Fibroblast of peridontal ligament (primary cell): Measurements from ENCODE around the gene PPFIBP2.
A peak's percentile ranks its signal among the peaks of the same experiment; 100 is the strongest.

Source experiments
- DNase-seq: peaks from one replicate; pipeline ENCODE4 v3.0.0-alpha.2; 2010; ENCODE audit errors: extremely low read depth

The PPFIBP2 gene

DNA sequence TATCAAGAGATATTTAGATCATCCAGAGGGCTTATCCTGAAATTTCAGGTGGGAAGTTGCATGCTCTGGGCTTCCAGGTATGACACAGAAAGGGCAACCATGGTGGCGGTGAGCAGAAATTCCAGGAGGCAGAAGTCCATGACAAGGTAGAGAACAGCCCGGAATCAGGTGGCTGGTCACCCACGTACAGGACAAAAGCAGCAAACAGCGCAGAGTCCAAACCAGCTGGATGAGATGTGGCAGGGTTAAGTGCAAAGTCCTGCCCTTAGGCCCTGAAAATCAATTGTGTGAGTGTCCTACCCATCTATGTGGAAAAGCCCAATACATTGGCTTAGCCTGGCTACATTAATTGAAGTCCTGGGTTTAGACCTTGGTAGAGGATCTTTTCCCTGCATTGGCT lies 11.6 kb downstream of the PPFIBP2 start:
- no peak for DNase-seq

GRCh38 chr11:7527029-7527428 lies 13.2 kb downstream of the PPFIBP2 start:
- no peak for DNase-seq

- no peak for DNase-seq
Measured at GRCh38 chr11:7528514-7529049, 14.8 kb downstream of the PPFIBP2 start.

GRCh38 chr11:7530013-7530640 lies 16.3 kb downstream of the PPFIBP2 start:
- DNase-seq: no peak

DNA sequence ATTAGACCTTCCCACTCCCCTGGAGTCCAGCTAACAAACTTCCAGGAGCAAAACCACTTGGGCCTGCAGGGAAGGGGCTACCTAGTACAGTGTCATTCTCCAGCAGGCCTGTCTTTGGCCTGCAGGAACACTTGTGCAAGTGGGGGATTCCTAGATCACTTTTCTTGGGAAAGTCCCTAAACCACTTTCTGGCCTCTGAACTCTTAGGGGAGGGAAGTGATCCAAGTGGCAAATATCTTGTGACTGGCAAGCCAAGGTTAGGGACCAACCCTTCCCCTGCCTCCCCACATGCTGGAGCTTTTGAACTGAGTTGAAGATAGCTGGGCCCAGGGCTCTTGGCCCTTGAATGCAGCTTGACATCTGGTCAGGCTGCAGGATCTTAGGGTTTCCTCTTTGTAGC lies 17.2 kb downstream of the PPFIBP2 start:
- no peak for DNase-seq

DNA sequence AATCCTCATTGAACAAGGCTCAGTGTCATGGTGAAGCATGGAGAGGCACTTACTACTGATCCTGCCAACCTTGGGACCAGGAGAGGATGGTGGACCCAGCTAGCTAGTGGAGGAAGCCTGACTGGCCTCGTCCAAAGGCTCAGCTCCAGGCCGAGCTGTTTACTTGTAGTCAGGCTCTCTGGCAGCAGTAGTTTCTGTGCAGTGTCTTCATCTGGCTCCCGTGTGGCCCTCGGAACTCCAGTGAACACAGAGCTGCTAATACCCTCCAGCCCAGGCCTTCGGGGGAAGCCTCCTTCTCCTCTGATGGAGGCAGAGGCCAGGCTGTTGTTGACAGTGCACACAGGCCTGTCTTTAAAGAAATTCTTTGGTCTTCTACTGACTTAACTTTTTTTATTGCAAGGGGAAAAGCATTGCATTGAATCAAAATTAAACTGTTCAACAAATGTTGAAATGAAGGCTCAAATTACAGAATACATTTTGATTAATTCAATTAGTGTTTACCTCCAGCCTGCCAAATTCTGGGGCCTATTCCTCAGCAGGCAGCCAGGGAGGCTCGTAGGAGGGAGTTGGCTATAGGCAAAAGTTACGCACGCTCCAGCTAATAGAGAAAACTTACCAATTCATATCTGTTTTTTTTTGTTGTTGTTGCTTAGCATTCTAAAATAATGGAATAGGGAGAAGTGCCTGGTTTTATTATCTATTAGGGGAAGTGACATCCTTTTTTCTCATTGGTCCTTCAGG lies 18.8 kb downstream of the PPFIBP2 start:
- DNase-seq: no peak

DNA sequence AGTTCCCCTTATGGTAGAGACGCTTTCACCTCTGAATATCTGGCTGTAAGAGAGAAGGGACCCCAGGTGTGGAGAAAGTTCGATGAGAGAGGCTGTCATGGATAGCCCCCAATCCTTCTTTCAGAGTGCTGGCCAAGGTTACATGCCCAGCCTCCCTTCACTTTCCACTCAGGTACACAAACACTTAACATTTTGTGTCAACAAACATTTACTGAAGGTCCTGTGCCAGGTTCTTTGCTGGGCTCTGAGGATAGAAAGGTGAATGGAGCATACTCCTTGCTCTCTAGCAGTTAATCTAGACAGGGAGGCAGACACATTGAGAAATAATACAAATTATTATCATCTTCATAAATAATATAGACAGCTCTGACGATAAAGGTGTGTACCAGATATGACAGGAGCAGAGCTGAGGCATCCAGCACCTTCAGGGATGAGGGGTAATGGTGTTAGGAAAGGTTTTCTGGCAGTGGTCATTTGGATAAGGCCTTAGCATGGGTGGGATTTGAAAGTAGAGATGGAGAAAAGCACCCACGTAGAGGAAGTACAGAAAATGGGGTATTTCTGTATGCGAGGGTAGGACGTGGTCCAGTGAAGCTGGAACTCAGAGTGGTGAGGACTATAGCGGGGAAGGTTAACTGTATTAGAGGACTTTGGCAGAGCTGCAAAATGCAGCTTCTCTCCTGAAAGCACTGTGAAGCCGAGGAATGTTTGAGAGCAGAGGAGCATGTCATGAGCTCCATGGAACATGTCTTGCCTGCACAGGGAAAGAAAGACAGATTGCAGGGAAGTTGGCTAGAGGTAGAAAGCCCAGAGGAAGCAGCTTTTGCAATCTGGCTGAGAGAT lies 19.6 kb downstream of the PPFIBP2 start:
- no peak for DNase-seq

GRCh38 chr11:7534042-7534378 lies 20.2 kb downstream of the PPFIBP2 start:
- DNase-seq: no peak

- no peak for DNase-seq
Measured at GRCh38 chr11:7536100-7536499, 22.3 kb downstream of the PPFIBP2 start.

DNA sequence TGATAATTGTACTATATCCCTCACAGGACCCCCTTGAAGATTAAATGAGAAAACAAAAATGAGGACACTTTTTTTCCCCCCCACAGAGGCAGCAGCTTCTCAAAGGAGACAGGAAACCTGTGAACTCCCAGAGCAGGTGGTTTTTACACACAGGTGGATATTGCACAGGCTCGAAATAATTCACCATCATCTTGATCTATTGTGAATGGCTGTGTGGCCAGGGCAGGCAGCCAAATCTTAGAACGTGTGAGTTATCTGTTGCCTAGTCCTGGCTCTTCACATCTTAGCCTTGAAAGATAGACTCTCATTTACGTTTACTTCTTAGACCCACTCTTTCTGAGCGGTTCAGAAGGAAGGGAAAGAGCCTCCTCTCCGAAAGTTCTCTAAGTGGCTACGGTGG lies 23.5 kb downstream of the PPFIBP2 start:
- DNase-seq: no peak

GRCh38 chr11:7538031-7538430 lies 24.2 kb downstream of the PPFIBP2 start:
- DNase-seq: peak; percentile 26

- peak; percentile 60 for DNase-seq
Measured at GRCh38 chr11:7538466-7539454, 25.0 kb downstream of the PPFIBP2 start.

DNA sequence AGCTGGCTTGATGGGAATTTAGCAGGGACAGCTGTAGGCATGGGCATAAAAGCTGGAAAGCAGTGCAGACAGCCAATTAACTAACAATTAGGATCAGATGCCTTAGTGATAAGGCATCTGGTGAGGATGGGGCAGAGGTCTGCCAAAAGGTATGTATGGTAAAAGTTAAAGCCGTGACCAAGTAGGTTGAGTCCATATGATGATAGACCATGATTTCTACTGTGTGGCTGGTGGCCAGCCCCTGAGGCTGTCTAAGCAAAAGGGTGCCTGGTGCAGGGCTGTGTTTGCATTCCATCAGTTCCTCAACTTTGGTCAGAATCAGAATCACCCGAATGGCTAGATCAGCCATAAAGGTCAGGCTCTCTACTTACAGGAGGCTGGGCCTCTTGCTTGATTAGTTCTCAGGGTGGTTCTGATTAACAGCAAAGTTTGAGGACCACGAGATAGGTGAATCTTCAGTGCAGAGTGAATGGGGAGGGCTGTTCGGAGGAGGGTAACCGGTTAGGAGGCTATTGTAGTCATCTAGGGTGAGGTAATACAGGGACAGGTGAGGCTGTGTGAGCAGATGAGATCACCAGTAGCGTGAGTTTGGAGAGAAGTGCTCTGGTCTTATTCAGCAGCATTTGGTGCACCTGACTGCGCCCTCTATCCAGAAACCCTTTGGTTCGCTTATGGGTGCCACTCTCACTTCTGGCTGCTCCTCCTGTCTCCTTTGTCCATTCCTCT lies 27.2 kb downstream of the PPFIBP2 start:
- DNase-seq: no peak

GRCh38 chr11:7543302-7543701 lies 29.5 kb downstream of the PPFIBP2 start:
- DNase-seq: no peak

DNA sequence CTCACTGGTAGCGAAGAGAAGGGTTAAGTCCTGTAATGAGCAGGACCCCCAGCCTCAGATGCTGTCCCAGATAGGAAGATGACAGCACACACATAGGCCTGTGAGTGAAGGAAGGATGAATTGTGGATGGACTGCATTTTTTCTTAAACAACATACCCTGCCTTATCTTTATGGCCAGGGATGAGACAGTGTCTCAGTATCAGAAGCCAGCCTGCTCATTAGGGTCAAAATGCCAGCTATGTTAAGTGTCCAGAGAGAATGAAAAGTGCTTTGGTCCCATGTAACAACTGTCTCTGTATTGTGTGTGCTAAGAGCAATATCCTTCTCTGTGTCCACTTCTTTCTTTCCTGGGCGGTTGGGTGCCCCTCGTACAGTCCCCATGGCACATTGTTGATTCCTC lies 30.2 kb downstream of the PPFIBP2 start:
- DNase-seq: no peak

DNA sequence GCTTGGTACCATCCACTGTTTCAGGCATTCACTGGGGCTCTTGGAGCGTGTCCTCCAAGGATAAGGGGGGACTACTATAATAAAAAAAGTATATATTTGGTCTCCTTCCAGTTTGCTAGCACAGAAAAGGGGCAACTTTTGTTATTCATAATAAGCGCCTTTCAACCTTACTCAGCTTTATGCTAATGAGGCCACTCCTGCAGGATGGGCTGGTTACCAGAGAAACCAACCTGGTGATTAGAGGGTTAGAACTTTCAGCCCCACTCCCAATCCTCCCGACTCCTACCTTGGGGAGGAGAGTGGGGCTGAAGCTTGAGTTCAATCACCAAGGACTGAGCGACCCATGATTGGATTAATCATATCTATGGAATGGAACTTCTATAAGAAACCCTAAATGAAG lies 31.8 kb downstream of the PPFIBP2 start:
- no peak for DNase-seq

GRCh38 chr11:7546324-7546791 lies 32.6 kb downstream of the PPFIBP2 start:
- DNase-seq: no peak

- no peak for DNase-seq
Measured at GRCh38 chr11:7547687-7548086, 33.9 kb downstream of the PPFIBP2 start.

- no peak for DNase-seq
Measured at GRCh38 chr11:7548659-7549274, 35.0 kb downstream of the PPFIBP2 start.

GRCh38 chr11:7549681-7550080 lies 35.9 kb downstream of the PPFIBP2 start:
- no peak for DNase-seq
